GM12892 (cell line): Measurements from ENCODE around the gene LCP2.

Source experiments
- POLR2A ChIP-seq: IDR thresholded peaks from 2 replicates; pipeline ENCODE4 v1.6.1; 2011; ENCODE audit warnings: low read depth, low read length, control low read depth
- POLR2AphosphoS5 ChIP-seq: IDR thresholded peaks from 2 replicates; pipeline ENCODE4 v1.6.1; 2011; ENCODE audit warnings: low read depth, low read length, control low read depth
- TAF1 ChIP-seq: IDR thresholded peaks from 2 replicates; pipeline ENCODE4 v1.6.1; 2011; ENCODE audit warnings: low read depth, mild to moderate bottlenecking, control low read depth, low read length, borderline replicate concordance

GRCh38 chr5:170289764-170290163, 7.8 kb downstream of the LCP2 start:
- TF ChIP-seq TAF1: no peak
- TF ChIP-seq POLR2A: no peak
- no peak for TF ChIP-seq POLR2AphosphoS5
